MCF 10A (cell line): ENCODE data around the gene ID4. TPM values are rescaled to one million over a fixed set of nuclear protein-coding genes. Genes with fewer than 3 reads are reported as not detected.

Experiments used
- BruUV-seq: library from RNA; stranded (reverse); fragments of 400-500 nt; replicated peaks from 2 replicates; lab custom pipeline; 2021; lab: Mats Ljungman, UMichigan
- CTCF ChIA-PET: fragments of 300-600 bp; sonication (Branson Sonifier 250); formaldehyde crosslinking; extraction: SDS; loops from one replicate; lab custom pipeline; 2021; ENCODE audit warnings: antibody characterized with exemption, inconsistent platforms; lab: Yijun Ruan, JAX
- POLR2A ChIA-PET: fragments of 300-600, 350-650 bp; sonication (Branson Sonifier 250); formaldehyde crosslinking; extraction: SDS; loops from one replicate; lab custom pipeline; 2020; ENCODE audit warnings: antibody characterized with exemption, inconsistent platforms; lab: Yijun Ruan, JAX
- DNase-seq: peaks from one replicate; pipeline ENCODE4 v3.0.0-alpha.2; 2018; ENCODE audit not compliant: unreplicated experiment
- H3K27ac Mint-ChIP-seq: one replicate; pipeline ENCODE4 v1.8.0; 2022; ENCODE audit warnings: mild to moderate bottlenecking, low read depth, mixed read lengths; ENCODE audit not compliant: unreplicated experiment
- H3K27me3 Mint-ChIP-seq: one replicate; pipeline ENCODE4 v1.8.0; 2022; ENCODE audit warnings: mixed read lengths; ENCODE audit not compliant: insufficient read depth, unreplicated experiment
- H3K36me3 Mint-ChIP-seq: one replicate; pipeline ENCODE4 v1.8.0; 2022; ENCODE audit warnings: mild to moderate bottlenecking, moderate library complexity, mixed read lengths; ENCODE audit not compliant: insufficient read depth, unreplicated experiment
- H3K4me1 Mint-ChIP-seq: one replicate; pipeline ENCODE4 v1.8.0; 2022; ENCODE audit warnings: mixed read lengths; ENCODE audit not compliant: insufficient read depth, unreplicated experiment
- H3K4me3 Mint-ChIP-seq: one replicate; pipeline ENCODE4 v1.8.0; 2022; ENCODE audit warnings: mild to moderate bottlenecking, moderate library complexity, mixed read lengths; ENCODE audit not compliant: unreplicated experiment
- H3K9me3 Mint-ChIP-seq: one replicate; pipeline ENCODE4 v1.8.0; 2022; ENCODE audit warnings: mixed read lengths; ENCODE audit not compliant: unreplicated experiment
- intact Hi-C: fragments of 100-400 bp; cut with micrococcal nuclease; formaldehyde crosslinking; loops from 2 replicates; pipeline ENCODE4 v1.14.1; 2022
- total RNA-seq: library from RNA; stranded (reverse); gene quantifications from 2 replicates; pipeline ENCODE4 v1.2.3, GENCODE V29; 2022
- TF ChIP-seq, protein P1 (sequence below): fragments of 200-600 bp; IDR thresholded peaks from one replicate; pipeline ENCODE4 v1.8.0; 2022; ENCODE audit warnings: antibody characterized with exemption, mild to moderate bottlenecking; ENCODE audit not compliant: unreplicated experiment

ID4 gene
- total RNA-seq, 1 experiment from 2014 or later, result not detected

DNA sequence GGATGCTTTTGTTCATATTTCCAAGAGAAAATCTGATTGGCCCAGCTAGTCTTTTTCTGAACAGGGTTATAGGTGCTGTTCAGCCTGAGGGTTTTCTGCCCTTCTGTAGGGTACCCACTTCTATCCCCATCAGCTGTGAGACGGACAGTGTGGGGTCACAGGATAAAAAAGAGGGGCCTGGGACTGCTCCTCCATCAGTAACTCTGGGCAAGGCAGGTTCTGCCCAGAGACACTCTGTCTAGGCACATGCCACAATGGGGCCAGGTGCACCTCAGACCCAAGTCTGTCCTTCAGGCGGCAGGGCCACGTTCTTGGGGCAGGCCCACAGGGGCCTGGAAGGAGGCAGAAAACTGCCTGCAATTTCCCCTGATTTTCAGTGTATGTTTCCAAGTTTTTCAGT is 20.0 kb downstream of the ID4 start:
- intact Hi-C loops, result loop anchor here (10.0 kb wide), 1 partner anchor 198 kb away; no protein-coding TSS in a partner anchor
- ChIA-PET POLR2A (no interaction called here), CTCF (interaction anchor here (0.6 to 2.4 kb wide), 4 partner anchors 49 to 836 kb away, joined by 3 to 8 read pairs (median 4); no protein-coding TSS in a partner anchor)
- TF ChIP-seq, protein P1, sequence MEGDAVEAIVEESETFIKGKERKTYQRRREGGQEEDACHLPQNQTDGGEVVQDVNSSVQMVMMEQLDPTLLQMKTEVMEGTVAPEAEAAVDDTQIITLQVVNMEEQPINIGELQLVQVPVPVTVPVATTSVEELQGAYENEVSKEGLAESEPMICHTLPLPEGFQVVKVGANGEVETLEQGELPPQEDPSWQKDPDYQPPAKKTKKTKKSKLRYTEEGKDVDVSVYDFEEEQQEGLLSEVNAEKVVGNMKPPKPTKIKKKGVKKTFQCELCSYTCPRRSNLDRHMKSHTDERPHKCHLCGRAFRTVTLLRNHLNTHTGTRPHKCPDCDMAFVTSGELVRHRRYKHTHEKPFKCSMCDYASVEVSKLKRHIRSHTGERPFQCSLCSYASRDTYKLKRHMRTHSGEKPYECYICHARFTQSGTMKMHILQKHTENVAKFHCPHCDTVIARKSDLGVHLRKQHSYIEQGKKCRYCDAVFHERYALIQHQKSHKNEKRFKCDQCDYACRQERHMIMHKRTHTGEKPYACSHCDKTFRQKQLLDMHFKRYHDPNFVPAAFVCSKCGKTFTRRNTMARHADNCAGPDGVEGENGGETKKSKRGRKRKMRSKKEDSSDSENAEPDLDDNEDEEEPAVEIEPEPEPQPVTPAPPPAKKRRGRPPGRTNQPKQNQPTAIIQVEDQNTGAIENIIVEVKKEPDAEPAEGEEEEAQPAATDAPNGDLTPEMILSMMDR, result no peak
- no peak for DNase-seq
- Mint-ChIP-seq H3K4me3 (no peak overlapping the region), H3K9me3 (no peaks in the 10 kb centered on the region), H3K27ac (peak overlapping the region; percentile 59), H3K36me3 (no peaks in the 10 kb centered on the region), H3K27me3 (peaks cover 30% of the 10 kb centered on the region), H3K4me1 (no peaks in the 10 kb centered on the region)
- no TSS peak for BruUV-seq

DNA sequence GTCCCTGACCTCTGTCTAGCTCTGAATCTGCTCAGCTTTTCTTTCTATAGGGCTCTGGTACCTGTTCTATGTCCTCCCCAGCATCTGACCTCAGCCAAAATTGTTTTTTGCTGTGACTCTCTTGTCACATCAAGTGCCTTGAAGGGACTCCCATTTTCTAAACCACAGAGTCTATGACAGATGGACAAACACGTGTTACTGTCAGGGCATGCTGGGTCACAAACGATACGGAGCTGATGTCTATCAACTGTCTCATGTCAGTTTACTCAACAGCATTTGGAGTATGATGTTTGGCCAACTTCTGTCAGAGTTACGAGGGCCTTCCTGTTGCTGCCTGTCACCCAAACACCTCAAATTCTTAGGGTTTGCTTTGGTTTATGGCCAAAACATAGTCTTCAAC is 20.5 kb downstream of the ID4 start:
- TF ChIP-seq, protein P1, result no peak
- BruUV-seq, result no TSS peak
- no peak overlapping the region for H3K4me3 Mint-ChIP-seq
- intact Hi-C loops, result loop anchor here (10.0 kb wide), 1 partner anchor 197 kb away; no protein-coding TSS in a partner anchor
- POLR2A ChIA-PET, result no interaction called here
- no peaks in the 10 kb centered on the region for H3K4me1 Mint-ChIP-seq
- H3K36me3 Mint-ChIP-seq, result no peaks in the 10 kb centered on the region
- peaks cover 30% of the 10 kb centered on the region for H3K27me3 Mint-ChIP-seq
- peak overlapping the region; percentile 59 for H3K27ac Mint-ChIP-seq
- no peaks in the 10 kb centered on the region for H3K9me3 Mint-ChIP-seq
- DNase-seq, result no peak
- CTCF ChIA-PET, result interaction anchor here (1.6 to 2.4 kb wide), 2 partner anchors 833 kb away, joined by 8 to 10 read pairs; no protein-coding TSS in a partner anchor

DNA sequence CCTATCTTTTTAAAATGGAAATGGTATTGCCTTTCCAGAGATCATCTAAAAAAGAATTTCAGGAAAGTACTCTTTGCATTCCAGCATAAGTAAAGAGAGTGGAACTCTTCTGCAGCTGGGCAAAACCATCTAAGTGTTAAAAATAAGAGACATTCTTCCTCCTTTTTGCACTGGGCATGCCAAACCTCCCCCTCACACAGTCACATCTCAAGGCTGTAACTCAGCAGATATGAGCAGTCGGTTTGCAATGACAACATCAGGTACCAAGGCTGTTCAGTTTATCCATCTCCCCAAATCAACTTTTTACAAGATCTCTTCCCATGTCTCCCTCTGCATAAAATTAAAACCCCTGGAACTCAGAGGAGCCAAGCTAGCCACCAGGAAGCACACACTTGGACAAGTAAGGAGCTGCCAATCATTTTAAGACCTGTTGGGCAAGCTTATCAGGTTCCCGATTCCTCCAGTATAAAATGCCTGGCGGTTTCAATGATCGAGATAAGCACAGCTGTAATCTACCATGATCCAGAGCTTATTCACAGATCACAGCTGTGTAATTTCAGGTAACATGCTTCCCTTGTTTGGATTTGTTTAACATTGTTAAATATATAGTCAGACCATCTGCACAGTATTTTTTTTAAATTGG is 23.2 kb downstream of the ID4 start:
- no peak for DNase-seq

DNA sequence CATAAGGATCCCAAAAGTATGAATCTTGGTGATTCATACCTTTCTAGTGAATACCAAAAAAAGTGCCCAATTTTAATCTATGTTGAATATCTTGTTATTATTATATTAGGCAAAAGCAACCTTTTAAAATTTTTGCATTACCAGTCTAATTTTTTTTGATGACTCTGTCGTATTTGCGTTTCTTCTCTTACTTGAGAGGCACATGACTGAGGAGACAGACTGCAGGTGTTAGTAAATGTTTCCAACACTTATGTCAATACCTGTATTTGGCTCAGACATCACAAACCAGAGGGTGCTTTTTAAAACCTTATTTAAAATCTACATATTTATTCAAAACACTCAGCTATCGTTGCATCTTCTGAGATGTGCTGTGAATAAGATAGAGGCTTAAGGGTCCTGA is 27.1 kb downstream of the ID4 start:
- POLR2A ChIA-PET, result no interaction called here

More for the DNA sequence above, 23.2 kb downstream of the ID4 start:
- no TSS peak for BruUV-seq
- H3K9me3 Mint-ChIP-seq, result no peaks in the 10 kb centered on the region
- no peaks in the 10 kb centered on the region for H3K36me3 Mint-ChIP-seq
- H3K27me3 Mint-ChIP-seq, result peaks cover 30% of the 10 kb centered on the region
- H3K4me1 Mint-ChIP-seq, result no peaks in the 10 kb centered on the region
- intact Hi-C loops, result no loop called here
- CTCF ChIA-PET, result interaction anchor here (0.6 to 1.8 kb wide), 3 partner anchors 8 to 809 kb away, joined by 3 to 9 read pairs (median 3); no protein-coding TSS in a partner anchor
- POLR2A ChIA-PET, result interaction anchor here (0.6 to 1.0 kb wide), 2 partner anchors 13 to 185 kb away, joined by 3 read pairs; no protein-coding TSS in a partner anchor
- TF ChIP-seq, protein P1, result no peak
- H3K4me3 Mint-ChIP-seq, result no peak overlapping the region
- no peak overlapping the region for H3K27ac Mint-ChIP-seq

More for the DNA sequence above, 27.1 kb downstream of the ID4 start:
- DNase-seq, result no peak
- Mint-ChIP-seq H3K4me1 (peaks cover 7% of the 10 kb centered on the region), H3K27ac (no peak overlapping the region), H3K27me3 (peaks cover 30% of the 10 kb centered on the region), H3K36me3 (no peaks in the 10 kb centered on the region), H3K9me3 (no peaks in the 10 kb centered on the region), H3K4me3 (no peak overlapping the region)
- no TSS peak for BruUV-seq
- intact Hi-C loops, result no loop called here
- TF ChIP-seq, protein P1, result no peak
- CTCF ChIA-PET, result interaction anchor here (0.6 to 1.5 kb wide), 2 partner anchors 12 to 88 kb away, joined by 3 to 6 read pairs; no protein-coding TSS in a partner anchor
